ENCODE results near the gene SH3RF3.

Gene SH3RF3

GRCh38 chr2:109442715-109443319 lies 313.8 kb downstream of the SH3RF3 start:
- DNase-seq = no peak

GRCh38 chr2:109444916-109445315 lies 315.9 kb downstream of the SH3RF3 start:
- DNase-seq = no peak

- DNase-seq = no peak
These were observed 317.5 kb downstream of the SH3RF3 start for GRCh38 chr2:109446278-109447131.

- no peak for DNase-seq
These were observed 318.3 kb downstream of the SH3RF3 start for GRCh38 chr2:109447251-109447661.

GRCh38 chr2:109447776-109448175 lies 318.8 kb downstream of the SH3RF3 start:
- no peak for DNase-seq

GRCh38 chr2:109448207-109448606 lies 319.2 kb downstream of the SH3RF3 start:
- DNase-seq = no peak

- DNase-seq = no peak
These were observed 320.2 kb downstream of the SH3RF3 start for GRCh38 chr2:109448946-109449788.

GRCh38 chr2:109450574-109451273 lies 321.7 kb downstream of the SH3RF3 start:
- DNase-seq = no peak

GRCh38 chr2:109451671-109452070 lies 322.7 kb downstream of the SH3RF3 start:
- no peak for DNase-seq

GRCh38 chr2:109452318-109453305 lies 323.6 kb downstream of the SH3RF3 start:
- DNase-seq = no peak

- DNase-seq = no peak
These were observed 324.5 kb downstream of the SH3RF3 start for GRCh38 chr2:109453371-109453995.

- DNase-seq = no peak
These were observed 325.3 kb downstream of the SH3RF3 start for GRCh38 chr2:109454304-109454703.

- DNase-seq = no peak
These were observed 325.9 kb downstream of the SH3RF3 start for GRCh38 chr2:109454765-109455394.

GRCh38 chr2:109455731-109456691 lies 327.0 kb downstream of the SH3RF3 start:
- no peak for DNase-seq

- no peak for DNase-seq
These were observed 327.8 kb downstream of the SH3RF3 start for GRCh38 chr2:109456776-109457175.

GRCh38 chr2:109457366-109457765 lies 328.4 kb downstream of the SH3RF3 start:
- no peak for DNase-seq

GRCh38 chr2:109457794-109458193 lies 328.8 kb downstream of the SH3RF3 start:
- no peak for DNase-seq

GRCh38 chr2:109458512-109458911 lies 329.5 kb downstream of the SH3RF3 start:
- DNase-seq = no peak

GRCh38 chr2:109459485-109459884 lies 330.5 kb downstream of the SH3RF3 start:
- DNase-seq = no peak

Data from stimulated activated CD4-positive, alpha-beta T cell treated with anti-CD3 and anti-CD28 coated beads, Interleukin-2, amount 100 ng/mL, for 48 hours (primary cell).